HG03159 (cell line): ENCODE results near the gene PATJ.
"Not testable (repeated sequence)": the region's sequence is repeated elsewhere in the genome, so short reads cannot be mapped to it uniquely, and the experiment has no call there.

Source experiments
- ATAC-seq: cut with Tn5 transposase; IDR thresholded peaks from one replicate; pipeline ENCODE4 v1.9.1; 2021; ENCODE audit warnings: mild to moderate bottlenecking, moderate library complexity; ENCODE audit not compliant: unreplicated experiment

PATJ gene, protein sequence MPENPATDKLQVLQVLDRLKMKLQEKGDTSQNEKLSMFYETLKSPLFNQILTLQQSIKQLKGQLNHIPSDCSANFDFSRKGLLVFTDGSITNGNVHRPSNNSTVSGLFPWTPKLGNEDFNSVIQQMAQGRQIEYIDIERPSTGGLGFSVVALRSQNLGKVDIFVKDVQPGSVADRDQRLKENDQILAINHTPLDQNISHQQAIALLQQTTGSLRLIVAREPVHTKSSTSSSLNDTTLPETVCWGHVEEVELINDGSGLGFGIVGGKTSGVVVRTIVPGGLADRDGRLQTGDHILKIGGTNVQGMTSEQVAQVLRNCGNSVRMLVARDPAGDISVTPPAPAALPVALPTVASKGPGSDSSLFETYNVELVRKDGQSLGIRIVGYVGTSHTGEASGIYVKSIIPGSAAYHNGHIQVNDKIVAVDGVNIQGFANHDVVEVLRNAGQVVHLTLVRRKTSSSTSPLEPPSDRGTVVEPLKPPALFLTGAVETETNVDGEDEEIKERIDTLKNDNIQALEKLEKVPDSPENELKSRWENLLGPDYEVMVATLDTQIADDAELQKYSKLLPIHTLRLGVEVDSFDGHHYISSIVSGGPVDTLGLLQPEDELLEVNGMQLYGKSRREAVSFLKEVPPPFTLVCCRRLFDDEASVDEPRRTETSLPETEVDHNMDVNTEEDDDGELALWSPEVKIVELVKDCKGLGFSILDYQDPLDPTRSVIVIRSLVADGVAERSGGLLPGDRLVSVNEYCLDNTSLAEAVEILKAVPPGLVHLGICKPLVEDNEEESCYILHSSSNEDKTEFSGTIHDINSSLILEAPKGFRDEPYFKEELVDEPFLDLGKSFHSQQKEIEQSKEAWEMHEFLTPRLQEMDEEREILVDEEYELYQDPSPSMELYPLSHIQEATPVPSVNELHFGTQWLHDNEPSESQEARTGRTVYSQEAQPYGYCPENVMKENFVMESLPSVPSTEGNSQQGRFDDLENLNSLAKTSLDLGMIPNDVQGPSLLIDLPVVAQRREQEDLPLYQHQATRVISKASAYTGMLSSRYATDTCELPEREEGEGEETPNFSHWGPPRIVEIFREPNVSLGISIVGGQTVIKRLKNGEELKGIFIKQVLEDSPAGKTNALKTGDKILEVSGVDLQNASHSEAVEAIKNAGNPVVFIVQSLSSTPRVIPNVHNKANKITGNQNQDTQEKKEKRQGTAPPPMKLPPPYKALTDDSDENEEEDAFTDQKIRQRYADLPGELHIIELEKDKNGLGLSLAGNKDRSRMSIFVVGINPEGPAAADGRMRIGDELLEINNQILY (N-terminal part only)

DNA sequence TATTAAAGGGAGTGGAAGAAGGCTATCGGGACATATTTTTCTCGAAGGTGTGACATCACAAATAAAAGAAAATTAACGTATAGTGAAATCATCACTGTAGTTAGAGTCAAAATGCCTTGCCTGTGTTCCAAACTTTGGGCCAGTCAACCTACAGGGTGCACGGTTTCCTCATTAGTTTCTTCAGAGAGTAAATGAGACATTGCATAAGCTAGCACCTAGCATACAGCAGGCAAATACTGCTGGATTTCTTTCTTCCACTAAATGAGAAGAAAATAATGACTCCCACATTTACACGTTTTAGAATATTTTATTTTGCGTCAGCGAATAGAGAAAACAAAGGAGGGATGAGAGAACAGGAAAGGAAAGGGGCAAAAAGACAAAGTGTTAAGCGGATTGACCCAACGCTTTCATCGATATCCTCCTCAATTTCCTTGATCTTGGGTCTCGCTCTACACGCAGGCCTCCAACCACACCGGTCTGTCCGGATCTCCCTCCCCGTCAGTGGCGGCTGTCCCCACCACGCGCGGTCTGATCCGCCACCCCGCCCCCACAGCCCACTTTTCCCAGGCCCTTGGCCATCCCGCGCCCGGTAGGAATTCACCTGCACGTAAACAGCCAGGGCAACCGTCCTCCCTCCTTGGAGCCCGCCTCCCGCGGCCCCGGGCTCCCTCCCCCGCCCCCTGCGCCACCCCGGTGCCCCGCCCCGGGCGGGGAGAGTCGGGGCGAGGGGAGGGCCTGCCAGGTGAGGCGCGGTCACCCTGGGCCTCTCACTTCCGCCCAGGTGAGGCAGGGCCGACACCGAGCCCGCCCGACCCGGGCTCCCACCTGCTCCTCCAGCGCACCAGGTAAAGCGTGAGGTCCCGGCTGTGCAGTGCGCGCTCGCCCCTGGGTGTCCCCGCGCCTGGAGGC lies at the start of gene PATJ:
TSS of gene PATJ (plus strand) at position 770 of the 909 bp plus-strand sequence. CDS start 20,413 bp downstream, outside the sequence.
- ATAC-seq = peak; percentile 86

DNA sequence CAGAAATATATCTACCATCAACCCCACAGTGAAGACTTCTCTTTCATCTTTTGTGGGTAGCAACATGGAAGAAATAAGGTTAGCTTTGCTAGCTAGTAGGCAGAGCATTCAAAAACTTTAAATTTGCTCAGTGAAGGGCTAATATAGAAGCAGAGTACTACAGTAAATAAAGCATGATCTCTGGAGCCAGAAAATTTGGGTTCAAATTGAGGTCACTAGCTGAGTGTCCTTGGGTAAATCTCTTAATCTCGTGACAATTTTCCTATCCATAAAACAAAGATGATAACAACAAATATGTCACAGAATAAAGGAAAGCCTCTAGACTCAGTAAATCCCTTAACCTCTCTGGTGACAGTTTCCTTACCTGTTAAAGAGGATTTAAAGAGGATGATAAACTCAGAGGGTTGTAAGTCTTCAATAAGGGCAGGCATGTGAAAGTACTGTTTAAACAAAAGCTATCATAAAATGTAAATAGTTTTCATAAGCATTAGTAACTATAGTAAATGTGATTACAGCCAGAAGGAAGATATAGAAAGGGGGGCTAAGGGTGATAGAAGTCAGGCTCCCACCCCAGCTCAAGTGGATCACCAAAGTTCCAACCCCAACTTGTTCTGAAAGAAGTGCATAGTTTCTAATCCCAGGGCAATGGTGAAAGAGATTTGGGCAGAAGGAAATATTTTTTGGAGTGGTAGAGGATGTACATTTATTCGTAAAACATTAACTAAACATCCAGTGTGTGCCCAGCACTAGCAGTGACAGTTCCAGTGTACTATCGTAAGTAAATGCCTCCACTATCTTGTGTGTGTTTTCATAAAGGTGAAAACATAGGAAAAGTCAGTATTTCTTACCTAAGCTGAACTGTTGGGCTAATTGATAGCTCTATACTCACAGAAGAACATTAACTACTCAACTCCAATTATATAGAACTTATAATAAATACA lies 42.1 kb upstream of the PATJ start:
- no peak for ATAC-seq

DNA sequence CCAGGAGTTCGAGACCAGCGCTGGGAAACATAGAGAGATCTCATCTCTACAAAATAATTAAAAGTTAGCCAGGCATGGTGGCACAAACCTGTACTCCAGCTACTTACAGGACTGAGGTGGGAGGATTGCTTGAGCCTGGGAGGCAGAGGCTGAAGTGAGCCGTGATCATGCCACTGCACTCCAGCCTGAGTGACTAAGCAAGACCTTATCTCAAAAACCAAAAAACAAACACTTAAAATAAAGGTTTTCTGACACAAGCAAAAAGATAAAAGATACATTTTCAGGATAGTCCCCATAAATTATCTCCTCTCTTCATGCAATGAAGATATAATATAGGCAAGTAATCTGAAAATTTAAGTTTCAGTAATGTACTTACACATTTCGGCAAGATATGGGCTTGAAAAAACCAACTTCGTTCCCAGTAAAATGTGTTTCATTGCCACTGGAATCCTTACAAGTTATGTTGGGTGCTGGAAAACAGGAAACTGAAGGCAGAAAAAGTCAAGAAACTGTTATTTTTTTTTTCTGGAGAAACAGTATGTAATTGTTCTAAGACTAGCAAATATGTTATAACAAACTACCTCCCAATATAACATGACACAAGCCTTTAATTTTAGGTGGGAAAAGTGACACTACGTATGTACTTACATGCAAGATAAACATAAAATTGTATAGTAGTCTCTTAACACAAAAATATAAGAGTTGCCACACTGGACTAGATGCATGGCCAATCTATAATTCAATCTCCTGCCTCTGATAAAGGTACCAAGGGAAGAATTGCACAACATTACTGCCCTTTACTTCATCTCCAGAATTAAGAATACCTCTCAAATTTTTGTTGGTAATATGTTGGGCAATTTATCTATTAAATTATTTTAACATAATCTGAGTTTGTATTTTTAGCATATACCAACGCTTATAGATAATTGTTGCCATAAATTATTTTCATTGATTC lies 33.0 kb upstream of the PATJ start:
- no peak for ATAC-seq

DNA sequence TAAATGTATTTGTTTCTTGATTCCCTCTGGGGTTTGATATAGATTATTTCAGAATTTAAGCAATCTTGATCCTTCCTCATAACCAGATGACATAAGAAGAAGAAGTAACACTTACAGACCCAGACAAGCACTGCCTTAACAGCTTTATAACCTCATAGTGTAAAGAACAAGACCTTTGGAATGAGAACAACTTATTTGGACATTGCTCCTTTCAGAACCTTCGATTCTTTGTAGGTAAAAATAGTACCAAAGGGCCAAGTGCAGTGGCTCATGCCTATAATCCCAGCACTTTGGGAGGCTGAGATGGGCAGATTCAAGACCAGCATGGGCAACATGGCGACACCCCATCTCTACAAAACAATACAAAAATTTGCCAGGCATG lies 32.4 kb upstream of the PATJ start:
- ATAC-seq = no peak

DNA sequence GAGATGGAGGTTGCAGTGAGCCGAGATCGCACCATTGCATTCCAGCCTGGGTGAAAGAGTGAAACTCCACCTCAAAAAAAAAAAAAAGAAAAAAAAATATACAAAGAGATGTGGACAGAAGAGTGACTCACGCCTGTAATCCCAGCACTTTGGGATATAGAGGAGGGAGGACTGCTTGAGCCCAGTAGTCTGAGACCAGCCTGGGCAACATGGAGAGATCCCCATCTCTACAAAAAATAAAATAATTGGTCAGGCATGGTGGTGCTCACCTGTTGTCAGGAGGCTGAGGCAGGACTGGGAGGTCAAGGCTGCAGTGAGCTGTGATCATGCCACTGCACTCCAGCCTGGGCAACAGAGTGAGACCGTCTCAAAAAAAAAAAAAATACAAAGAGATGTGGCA lies 31.0 kb upstream of the PATJ start:
- not testable (repeated sequence) for ATAC-seq

DNA sequence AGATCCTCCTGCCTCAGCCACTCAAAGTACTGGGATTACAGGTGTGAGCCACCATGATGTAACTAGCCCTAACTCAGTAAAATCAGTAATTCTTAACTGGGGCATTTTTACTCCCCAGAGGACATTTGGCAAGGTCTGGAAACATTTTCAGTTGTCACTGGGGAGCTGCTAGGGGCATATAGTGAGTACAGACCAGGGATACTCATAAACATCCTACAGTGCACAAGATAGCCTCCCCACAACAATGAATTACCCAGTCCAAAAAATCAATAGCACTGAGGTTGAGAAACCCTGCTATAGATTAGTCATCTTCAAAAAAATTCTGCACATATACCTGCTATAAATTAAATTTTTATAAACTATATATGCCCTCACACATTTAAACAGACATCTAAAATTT lies 30.3 kb upstream of the PATJ start:
- no peak for ATAC-seq

DNA sequence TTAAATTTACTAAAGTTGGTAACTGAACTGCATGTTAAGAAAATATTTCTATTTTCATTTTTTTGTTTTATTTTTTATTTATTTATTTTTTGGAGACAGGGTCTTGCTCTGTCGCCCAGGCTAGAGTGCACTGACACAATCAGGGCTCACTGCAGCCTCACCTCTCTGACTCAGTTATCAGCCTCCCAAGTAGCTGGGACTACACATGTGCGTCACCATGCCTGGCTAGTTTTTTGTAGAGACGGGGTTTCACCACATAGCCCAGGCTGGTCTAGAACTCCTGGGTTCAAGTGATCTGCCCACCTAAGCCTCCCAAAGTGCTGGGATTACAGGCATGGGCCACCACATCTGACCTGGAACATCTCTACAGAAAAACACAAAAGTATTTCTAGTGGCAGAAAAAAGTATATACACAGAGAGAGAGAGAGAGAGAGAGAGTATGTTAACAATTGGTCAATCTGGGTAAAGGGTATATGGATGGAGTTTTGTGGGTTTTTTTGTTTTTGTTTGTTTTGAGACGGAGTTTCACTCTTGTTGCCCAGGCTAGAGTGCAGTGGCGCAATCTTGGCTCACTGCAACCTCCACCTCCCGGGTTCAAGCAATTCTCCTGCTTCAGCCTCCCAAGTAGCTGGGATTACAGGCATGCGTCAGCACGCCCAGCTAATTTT lies 23.1 kb upstream of the PATJ start:
- ATAC-seq = not testable (repeated sequence)

DNA sequence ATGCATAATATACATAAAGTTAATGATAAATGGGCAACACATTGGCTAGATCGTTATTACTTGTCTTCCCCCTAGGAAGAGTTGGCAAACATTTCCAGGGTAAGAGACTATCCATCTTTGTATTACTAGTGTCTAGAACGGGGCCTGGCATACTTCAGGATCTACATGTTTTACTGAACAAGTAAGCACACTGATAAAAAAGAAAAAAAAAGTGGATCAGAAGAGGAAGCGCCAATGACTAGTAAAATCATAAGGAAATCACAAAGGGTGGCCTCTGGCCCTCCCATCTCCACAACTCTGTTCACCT lies 17.8 kb upstream of the PATJ start:
- no peak for ATAC-seq

DNA sequence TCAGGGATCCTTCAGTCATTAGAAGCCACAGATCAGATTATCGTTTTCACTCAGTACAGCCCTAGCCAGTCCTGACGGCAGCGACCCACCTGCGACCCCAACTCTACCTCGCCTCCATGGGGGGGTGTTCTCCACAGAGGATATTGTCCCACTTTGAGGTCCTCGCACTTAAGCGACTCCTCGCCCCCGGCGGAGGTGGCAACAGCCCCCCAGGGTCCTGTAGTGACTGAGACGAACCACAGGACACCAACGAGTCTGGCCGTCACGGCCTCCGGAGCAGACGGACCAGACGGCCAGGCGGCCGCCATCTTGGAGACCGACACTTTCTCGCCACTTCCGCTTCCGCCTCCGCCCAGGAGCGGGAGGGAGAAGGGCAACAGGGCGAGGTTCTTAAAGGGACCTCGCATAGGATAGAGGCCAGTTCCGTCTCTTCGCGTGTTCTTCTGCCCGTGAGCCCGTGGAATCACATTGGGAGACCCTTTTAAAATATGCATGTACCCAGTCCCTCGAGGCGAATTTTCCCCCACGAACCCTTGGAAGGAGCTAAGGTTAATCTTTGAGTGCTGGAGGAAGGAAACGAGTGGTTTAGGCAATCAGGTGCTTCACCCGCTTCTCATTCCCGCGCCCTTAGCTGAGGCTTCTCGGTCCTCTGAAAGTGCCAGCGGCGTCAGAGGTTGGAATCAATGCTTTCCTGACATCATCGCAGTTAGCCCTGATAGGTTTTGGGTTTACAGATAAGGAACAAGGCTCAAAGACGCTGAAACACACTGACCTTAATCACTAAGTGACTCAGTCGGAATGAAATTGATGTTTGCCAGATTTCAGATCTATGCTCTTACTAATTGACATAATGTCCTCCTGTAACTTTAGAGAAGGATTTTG lies 17.2 kb upstream of the PATJ start, which contains the start of gene TM2D1:
TSS of gene TM2D1 (minus strand) at position 329 of the 882 bp plus-strand sequence. CDS start at position 308, 21 bp downstream.
- ATAC-seq = peak; percentile 99

DNA sequence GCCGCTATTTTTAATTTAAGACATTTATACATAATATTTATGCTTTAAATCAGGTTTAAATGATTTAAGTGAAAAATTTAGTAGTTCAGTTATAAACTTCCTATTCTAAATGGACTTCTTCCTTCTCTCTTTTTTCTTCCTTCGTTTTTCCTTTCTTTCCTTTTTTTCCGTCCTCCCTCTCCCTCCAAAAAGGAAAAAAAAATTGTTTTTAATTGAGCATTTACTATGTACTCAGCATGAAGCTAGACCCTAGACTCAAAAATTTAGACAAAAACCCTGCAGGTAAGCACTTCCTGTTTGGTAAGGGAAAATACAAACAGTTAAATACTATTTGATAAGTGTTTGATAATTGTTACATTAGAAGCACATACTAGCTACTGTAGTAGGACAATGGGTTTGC lies 14.7 kb upstream of the PATJ start:
- no peak for ATAC-seq

DNA sequence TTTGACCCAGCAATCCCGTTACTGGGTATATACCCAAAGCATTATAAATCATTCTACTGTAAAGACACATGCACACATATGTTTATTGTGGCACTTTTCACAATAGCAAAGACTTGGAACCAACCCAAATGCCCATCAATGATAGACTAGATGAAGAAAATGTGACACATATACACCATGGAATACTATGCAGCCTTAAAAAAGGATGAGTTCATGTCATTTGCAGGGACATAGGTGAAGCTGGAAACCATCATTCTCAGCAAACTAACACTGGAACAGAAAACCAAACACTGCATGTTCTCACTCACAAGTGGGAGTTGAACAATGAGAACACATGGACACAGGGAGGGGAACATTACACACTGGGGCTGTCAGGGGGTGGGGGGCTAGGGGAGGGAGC lies 11.6 kb upstream of the PATJ start:
- ATAC-seq = not testable (repeated sequence)

DNA sequence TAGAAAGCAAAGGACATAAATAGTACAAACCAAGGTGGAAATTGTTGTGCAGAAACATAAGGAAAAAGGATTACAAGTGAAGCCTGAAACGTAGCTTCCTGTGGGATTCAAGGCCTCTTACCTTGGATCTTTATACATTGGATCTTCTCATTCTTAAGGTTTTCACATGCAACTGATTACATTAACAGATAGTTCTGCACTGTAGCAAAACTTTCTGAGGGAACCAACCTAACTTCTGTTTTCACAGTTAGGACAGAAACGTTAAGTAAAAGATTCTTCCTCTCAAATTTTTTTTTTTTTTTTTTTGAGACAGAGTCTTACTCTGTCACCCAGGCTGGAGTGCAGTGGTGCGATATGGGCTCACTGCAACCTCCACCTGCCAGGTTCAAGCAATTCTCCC lies 9.6 kb upstream of the PATJ start:
- no peak for ATAC-seq

DNA sequence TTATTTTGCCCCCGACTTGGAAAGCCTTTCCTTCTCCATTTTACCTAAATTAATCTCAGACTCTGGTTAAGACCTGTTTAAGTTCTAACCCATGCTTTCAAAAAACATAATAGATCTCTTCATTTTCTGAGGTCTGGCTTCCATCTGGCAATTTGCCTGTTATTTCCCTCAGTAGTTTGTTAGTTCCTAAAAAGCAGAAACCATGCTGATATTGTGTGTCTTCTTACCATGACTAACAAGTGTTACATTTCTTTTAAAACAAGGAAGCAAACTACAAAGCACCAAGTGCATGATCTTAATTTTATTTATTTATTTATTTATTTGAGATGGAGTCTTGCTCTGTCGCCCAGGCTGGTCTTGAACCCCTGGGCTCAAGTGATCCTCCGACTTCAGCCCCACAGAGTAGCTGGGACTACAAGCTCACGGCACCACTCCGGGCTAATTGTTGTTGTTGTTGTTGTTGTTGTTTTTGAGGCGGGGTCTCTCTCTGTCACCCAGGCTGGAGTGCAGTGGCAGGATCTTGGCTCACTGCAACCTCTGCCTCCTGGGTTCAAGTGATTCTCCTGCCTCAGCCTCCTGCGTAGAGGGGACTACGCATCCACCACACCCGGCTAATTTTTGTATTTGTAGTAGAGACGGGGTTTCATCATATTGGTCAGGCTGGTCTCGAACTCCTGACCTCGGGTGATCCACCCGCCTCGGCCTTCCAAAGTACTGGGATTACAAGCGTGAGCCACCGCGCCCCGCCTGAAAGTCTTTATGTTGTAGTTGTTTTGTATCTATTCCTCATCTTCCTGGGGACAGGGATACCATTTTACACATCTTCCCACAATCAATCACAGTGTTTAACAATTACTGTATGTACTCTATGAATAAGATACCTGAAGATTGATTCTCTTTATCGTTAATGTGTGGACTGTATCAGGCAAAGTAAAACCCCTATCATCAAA lies 1.3 kb upstream of the PATJ start:
- ATAC-seq = no peak

DNA sequence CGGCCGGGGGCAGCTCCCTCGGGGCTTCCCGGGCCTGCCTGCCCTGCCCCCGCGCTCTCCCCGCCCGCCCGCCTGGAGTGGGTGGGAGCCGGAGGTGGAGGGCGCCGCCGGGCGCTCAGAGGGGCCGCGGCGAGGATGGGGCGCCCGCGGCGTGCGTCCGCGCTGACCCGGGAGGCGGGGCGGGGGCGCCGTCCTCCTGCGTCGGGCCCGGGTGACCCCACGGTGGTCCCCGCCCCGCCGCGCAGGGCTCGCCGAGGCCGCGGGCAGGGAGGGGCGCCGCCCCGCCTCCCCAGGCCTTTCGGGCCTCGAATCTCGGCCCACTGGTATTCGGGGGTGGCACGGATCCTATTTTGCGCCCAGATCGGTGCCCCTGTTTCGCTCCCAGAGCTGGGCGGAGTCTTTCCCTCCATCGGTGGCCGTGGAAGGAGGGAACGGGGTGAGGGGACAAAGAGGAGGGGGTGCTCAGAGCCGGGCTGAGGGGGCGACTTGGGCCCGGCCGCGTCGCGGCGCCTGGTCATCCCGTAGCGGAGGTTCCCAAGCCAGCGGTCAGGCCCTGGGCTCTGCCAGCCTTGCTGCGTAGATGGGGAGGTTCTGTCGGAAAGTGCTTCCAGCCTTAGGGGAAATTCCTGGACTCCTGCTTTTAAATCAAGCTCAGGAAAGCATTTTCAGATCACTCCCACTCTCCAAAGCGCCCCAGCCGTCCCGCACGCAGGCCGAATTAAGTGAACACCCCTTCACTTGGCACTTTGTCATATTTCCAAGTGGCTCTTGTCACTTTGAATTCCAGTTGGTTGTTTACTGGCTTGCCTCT lies 545 bp downstream of the PATJ start:
- peak; percentile 58 for ATAC-seq

DNA sequence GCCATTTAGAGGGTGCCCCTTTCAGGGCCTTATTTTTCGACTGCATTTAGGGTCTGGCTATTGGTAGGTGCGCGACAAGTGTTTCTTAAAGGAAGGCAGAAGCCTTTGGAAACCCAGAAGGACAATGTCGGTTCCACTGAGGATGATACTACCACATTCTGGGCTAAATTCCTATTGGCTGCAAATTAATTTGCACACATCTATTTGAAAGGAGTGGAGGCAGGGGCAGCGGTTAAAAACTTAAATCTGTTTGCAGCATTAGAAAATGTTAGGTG lies 1.1 kb downstream of the PATJ start:
- ATAC-seq = no peak
